ENCODE measurements around the gene PRKD1. TPM values are rescaled to one million over a fixed set of nuclear protein-coding genes. Genes with fewer than 3 reads are reported as not detected.
"Not testable (repeated sequence)": the region's sequence is repeated elsewhere in the genome, so short reads cannot be mapped to it uniquely, and the experiment has no call there.

PRKD1 gene
- total and polyA plus RNA-seq, 11 donors: 0.99 to 8.8 (median 3.6) TPM

DNA sequence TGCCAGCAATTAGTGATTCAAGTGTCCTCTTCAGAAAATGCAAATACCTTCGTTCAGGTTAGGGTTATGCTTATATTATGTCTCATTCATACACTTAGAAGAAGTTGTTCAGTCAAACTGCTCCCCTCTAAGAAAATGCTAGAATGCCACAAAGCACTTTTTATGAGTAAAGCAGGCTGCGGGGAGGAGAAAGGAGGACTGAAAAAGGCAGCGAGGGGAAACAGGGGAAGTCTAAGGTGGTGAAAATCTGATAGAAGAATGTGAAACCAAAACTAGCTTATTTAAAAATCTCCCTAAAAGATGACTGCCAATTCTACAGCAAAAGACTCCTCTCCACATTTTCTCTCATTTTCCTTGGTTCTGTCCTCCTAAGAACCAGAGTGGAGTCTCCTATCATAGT lies 70.1 kb downstream of the PRKD1 start:
- no peak for ATAC-seq
- H3K4me3 ChIP-seq: no peak overlapping the region

DNA sequence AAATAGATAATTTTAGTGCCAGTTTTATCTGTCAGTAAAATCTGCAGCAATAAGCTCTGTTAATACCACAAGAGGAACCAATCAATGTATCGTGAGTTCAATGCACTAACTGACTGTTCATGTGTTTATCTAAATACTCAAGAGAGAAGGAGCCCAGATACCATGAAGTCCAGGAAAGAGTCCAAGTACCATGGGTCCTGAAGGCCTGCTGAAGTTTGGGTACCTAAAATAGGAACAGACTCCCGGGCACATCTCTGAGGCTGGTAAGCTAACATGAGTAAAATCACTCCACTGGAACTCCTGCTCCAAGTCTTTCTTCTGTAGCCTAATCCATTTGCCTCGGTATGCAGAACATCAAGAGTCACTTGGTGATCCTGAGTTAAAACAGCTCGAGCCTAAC lies 71.1 kb downstream of the PRKD1 start:
- no peak overlapping the region for H3K27ac ChIP-seq
- TF ChIP-seq, protein P1, sequence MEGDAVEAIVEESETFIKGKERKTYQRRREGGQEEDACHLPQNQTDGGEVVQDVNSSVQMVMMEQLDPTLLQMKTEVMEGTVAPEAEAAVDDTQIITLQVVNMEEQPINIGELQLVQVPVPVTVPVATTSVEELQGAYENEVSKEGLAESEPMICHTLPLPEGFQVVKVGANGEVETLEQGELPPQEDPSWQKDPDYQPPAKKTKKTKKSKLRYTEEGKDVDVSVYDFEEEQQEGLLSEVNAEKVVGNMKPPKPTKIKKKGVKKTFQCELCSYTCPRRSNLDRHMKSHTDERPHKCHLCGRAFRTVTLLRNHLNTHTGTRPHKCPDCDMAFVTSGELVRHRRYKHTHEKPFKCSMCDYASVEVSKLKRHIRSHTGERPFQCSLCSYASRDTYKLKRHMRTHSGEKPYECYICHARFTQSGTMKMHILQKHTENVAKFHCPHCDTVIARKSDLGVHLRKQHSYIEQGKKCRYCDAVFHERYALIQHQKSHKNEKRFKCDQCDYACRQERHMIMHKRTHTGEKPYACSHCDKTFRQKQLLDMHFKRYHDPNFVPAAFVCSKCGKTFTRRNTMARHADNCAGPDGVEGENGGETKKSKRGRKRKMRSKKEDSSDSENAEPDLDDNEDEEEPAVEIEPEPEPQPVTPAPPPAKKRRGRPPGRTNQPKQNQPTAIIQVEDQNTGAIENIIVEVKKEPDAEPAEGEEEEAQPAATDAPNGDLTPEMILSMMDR (IDR thresholded peaks at IDR 0.05): no peak
- no peak for TF ChIP-seq POLR2A (IDR thresholded peaks at IDR 0.05)
- ATAC-seq (peak in 1 of 4 donors; percentile 50), DNase-seq (no peak)
- peaks cover 0 to 3% (median 0%) of the 10 kb centered on the region in 12 donors for H3K4me1 ChIP-seq
- H3K9me3 ChIP-seq: peaks cover 0 to 28% (median 3%) of the 10 kb centered on the region in 12 donors
- intact Hi-C loops (cut with DNase I): no loop called here
- 63 to 79% (median 68%) methylated on average over 4 of the region's 4 CpGs for WGBS, 4 donors
- H3K27me3 ChIP-seq: no peaks in the 10 kb centered on the region
- H3K36me3 ChIP-seq: no peaks in the 10 kb centered on the region
- no peak overlapping the region for H3K4me3 ChIP-seq

More for the DNA sequence above, 70.1 kb downstream of the PRKD1 start:
- WGBS, 4 donors: 44 to 89% (median 72%) methylated on average over 3 of the region's 3 CpGs
- DNase-seq: no peak
- H3K4me1 ChIP-seq: peaks cover 0 to 3% (median 0%) of the 10 kb centered on the region in 12 donors
- H3K36me3 ChIP-seq: no peaks in the 10 kb centered on the region
- H3K27ac ChIP-seq: no peak overlapping the region
- H3K9me3 ChIP-seq: peaks cover 0 to 17% (median 0%) of the 10 kb centered on the region in 12 donors
- intact Hi-C loops (cut with DNase I): no loop called here
- no peaks in the 10 kb centered on the region for H3K27me3 ChIP-seq
- no peak for TF ChIP-seq POLR2A (IDR thresholded peaks at IDR 0.05)
- TF ChIP-seq, protein P1 (IDR thresholded peaks at IDR 0.05): no peak

DNA sequence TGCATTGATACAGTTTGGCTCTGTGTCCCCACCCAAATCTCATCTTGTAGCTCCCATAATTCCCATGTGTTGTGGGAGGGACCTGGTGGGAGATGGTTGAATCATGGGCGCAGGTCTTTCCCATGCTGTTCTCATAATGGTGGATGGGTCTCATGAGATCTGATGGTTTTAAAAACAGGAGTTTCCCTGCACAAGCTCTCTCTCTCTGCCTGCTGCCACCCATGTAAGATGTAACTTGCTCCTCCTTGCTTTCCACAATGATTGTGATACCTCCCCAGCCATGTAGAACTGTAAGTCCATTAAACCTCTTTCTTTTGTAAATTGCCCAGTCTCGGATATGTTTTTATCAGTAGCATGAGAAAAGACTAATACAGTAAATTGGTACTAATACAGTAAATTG lies 74.0 kb downstream of the PRKD1 start:
- ATAC-seq; H3K27me3 ChIP-seq; H3K36me3 ChIP-seq; H3K27ac ChIP-seq; DNase-seq; H3K4me1 ChIP-seq; intact Hi-C loops (cut with DNase I); H3K4me3 ChIP-seq: not testable (repeated sequence)
- peaks cover 0 to 30% (median 3%) of the 10 kb centered on the region in 12 donors for H3K9me3 ChIP-seq
- 94 to 100% (median 95%) methylated on average over 2 of the region's 2 CpGs for WGBS, 4 donors

DNA sequence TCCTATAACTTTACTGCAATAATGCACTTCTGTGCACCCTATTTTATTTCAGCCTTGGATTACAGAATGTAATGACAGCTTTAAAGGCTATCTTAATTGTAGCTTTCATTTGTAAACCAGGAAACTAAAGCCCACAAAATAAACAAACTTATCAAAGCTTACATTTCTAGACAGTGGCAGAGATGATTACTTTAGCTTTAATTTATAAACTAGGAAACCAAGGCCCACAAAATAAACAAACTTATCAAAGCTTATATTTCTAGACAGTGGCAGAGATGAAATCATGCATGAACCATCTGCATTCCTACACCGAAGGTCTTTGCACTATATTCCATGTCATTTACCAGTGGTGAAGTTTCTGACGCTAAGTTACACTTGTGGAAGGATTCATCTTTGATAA lies 74.4 kb downstream of the PRKD1 start:
- Histone ChIP-seq H3K27me3 (no peaks in the 10 kb centered on the region), H3K36me3 (no peaks in the 10 kb centered on the region), H3K4me1 (peaks cover 0 to 3% (median 0%) of the 10 kb centered on the region in 12 donors), H3K9me3 (peaks cover 0 to 30% (median 3%) of the 10 kb centered on the region in 12 donors), H3K27ac (no peak overlapping the region), H3K4me3 (no peak overlapping the region)
- no peak for DNase-seq
- no peak for ATAC-seq
- TF ChIP-seq, protein P1 (IDR thresholded peaks at IDR 0.05): no peak
- TF ChIP-seq POLR2A (IDR thresholded peaks at IDR 0.05): no peak
- WGBS, 4 donors: 72 to 90% (median 87%) methylated on average over 2 of the region's 2 CpGs
- intact Hi-C loops (cut with DNase I): no loop called here

DNA sequence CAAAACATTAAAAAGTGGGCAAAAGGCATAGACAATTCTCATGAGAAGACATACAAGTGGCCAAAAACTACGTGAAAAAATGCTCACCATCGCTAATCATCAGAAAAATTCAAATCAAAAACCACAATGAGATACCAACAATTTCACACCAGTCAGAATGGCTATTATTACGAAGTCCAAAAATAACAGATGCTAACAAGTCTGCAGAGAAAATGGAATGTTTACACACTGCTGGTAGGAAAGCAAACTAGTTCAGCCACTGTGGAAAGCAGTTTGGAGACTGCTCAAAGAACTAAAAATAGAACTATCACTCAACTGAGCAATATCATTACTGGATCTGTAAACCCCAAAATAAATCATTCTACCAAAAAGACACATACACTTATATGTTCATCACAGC lies 76.2 kb downstream of the PRKD1 start:
- TF ChIP-seq, protein P1 (IDR thresholded peaks at IDR 0.05): no peak
- TF ChIP-seq POLR2A (IDR thresholded peaks at IDR 0.05): no peak
- DNase-seq (no peak), ATAC-seq (no peak)
- intact Hi-C loops (cut with DNase I): no loop called here
- no peak overlapping the region for H3K27ac ChIP-seq
- no peaks in the 10 kb centered on the region for H3K36me3 ChIP-seq
- no peak overlapping the region for H3K4me3 ChIP-seq
- H3K27me3 ChIP-seq: no peaks in the 10 kb centered on the region
- 72 to 79% (median 76%) methylated on average over 3 of the region's 3 CpGs for WGBS, 4 donors
- peaks cover 0 to 30% (median 3%) of the 10 kb centered on the region in 12 donors for H3K9me3 ChIP-seq
- H3K4me1 ChIP-seq: peaks cover 0 to 3% (median 0%) of the 10 kb centered on the region in 12 donors
